ENCODE results near the gene GALNT4. TPM values are rescaled to one million over a fixed set of nuclear protein-coding genes. Genes with fewer than 3 reads are reported as not detected.

GALNT4 gene
- total RNA-seq, 1 experiment from 2014 or later = 3.7 TPM

GRCh38 chr12:89542912-89543592 lies 18.5 kb upstream of the GALNT4 start:
- TF ChIP-seq CTCF (conservative IDR thresholded peaks at IDR 0.05) (peak; percentile 92), EZH2 (IDR thresholded peaks at IDR 0.05; ENCODE audit: low read depth) (no peak)
- Histone ChIP-seq H3K36me3 (ENCODE audit: low read depth) (no peaks in the 10 kb centered on the region), H4K20me1 (ENCODE audit: insufficient read depth) (no peaks in the 10 kb centered on the region), H3K27me3 (ENCODE audit: insufficient read depth, low read depth) (no peaks in the 10 kb centered on the region), H3K4me3 (no peak overlapping the region), H3K79me2 (ENCODE audit: low read depth) (no peaks in the 10 kb centered on the region), H3F3A (ENCODE audit: insufficient read depth, low read depth) (no peaks in the 10 kb centered on the region), H3K4me2 (no peak overlapping the region), H2AFZ (no peak overlapping the region), H3K9me2 (ENCODE audit: insufficient read depth) (no peaks in the 10 kb centered on the region), H3K9me3 (ENCODE audit: insufficient read depth, low read depth) (no peaks in the 10 kb centered on the region), H3K27ac (no peak overlapping the region), H3K4me1 (replicated peaks; ENCODE audit: insufficient read depth) (no peaks in the 10 kb centered on the region)
- intact Hi-C loops (cut with micrococcal nuclease; ENCODE audit: unreplicated experiment) = loop anchor here (2.0 to 10.0 kb wide), 6 partner anchors 164 to 1398 kb away; partner anchors contain the start of gene ATP2B1
- peak; percentile 60 to 62 for DNase-seq
- ChIA-PET CTCF (interaction anchor here (0.6 kb wide), 1 partner anchor 415 kb away, joined by 3 read pairs; no protein-coding TSS in a partner anchor), POLR2A (ENCODE audit: unreplicated experiment) (no interaction called here)
- no TSS peak for BruUV-seq (replicated peaks)

- BruUV-seq (replicated peaks) = no TSS peak
- no peak for DNase-seq
- H3F3A ChIP-seq (ENCODE audit: insufficient read depth, low read depth) = no peaks in the 10 kb centered on the region
- no peak overlapping the region for H3K4me3 ChIP-seq
- H2AFZ ChIP-seq = no peak overlapping the region
- TF ChIP-seq EZH2 (IDR thresholded peaks at IDR 0.05; ENCODE audit: low read depth) (no peak), CTCF (conservative IDR thresholded peaks at IDR 0.05) (no peak)
- H3K79me2 ChIP-seq (ENCODE audit: low read depth) = no peaks in the 10 kb centered on the region
- H3K4me1 ChIP-seq (replicated peaks; ENCODE audit: insufficient read depth) = no peaks in the 10 kb centered on the region
- CTCF ChIA-PET = no interaction called here
- H3K9me2 ChIP-seq (ENCODE audit: insufficient read depth) = no peaks in the 10 kb centered on the region
- H3K27ac ChIP-seq = no peak overlapping the region
- H3K27me3 ChIP-seq (ENCODE audit: insufficient read depth, low read depth) = no peaks in the 10 kb centered on the region
- H3K9me3 ChIP-seq (ENCODE audit: insufficient read depth, low read depth) = no peaks in the 10 kb centered on the region
- no peaks in the 10 kb centered on the region for H3K36me3 ChIP-seq (ENCODE audit: low read depth)
- no peaks in the 10 kb centered on the region for H4K20me1 ChIP-seq (ENCODE audit: insufficient read depth)
- no peak overlapping the region for H3K4me2 ChIP-seq
- POLR2A ChIA-PET (ENCODE audit: unreplicated experiment) = no interaction called here
- intact Hi-C loops (cut with micrococcal nuclease; ENCODE audit: unreplicated experiment) = loop anchor here (2.0 to 10.0 kb wide), 6 partner anchors 165 to 1399 kb away; partner anchors contain the start of gene ATP2B1
Measured at GRCh38 chr12:89542236-89542635, 17.6 kb upstream of the GALNT4 start.

- H3K27ac ChIP-seq = no peak overlapping the region
- no peaks in the 10 kb centered on the region for H3K9me2 ChIP-seq (ENCODE audit: insufficient read depth)
- no peaks in the 10 kb centered on the region for H3F3A ChIP-seq (ENCODE audit: insufficient read depth, low read depth)
- no peaks in the 10 kb centered on the region for H4K20me1 ChIP-seq (ENCODE audit: insufficient read depth)
- BruUV-seq (replicated peaks) = no TSS peak
- H2AFZ ChIP-seq = no peak overlapping the region
- H3K4me2 ChIP-seq = no peak overlapping the region
- ChIA-PET CTCF (no interaction called here), POLR2A (ENCODE audit: unreplicated experiment) (no interaction called here)
- H3K36me3 ChIP-seq (ENCODE audit: low read depth) = no peaks in the 10 kb centered on the region
- DNase-seq = no peak
- H3K9me3 ChIP-seq (ENCODE audit: insufficient read depth, low read depth) = no peaks in the 10 kb centered on the region
- H3K79me2 ChIP-seq (ENCODE audit: low read depth) = no peaks in the 10 kb centered on the region
- H3K27me3 ChIP-seq (ENCODE audit: insufficient read depth, low read depth) = no peaks in the 10 kb centered on the region
- intact Hi-C loops (cut with micrococcal nuclease; ENCODE audit: unreplicated experiment) = loop anchor here (5.0 to 10.0 kb wide), 5 partner anchors 167 to 1314 kb away; partner anchors contain the start of gene ATP2B1
- TF ChIP-seq CTCF (conservative IDR thresholded peaks at IDR 0.05) (no peak), EZH2 (IDR thresholded peaks at IDR 0.05; ENCODE audit: low read depth) (no peak)
- no peaks in the 10 kb centered on the region for H3K4me1 ChIP-seq (replicated peaks; ENCODE audit: insufficient read depth)
- H3K4me3 ChIP-seq = no peak overlapping the region
Measured at GRCh38 chr12:89540586-89540985, 16.0 kb upstream of the GALNT4 start.
